SK-N-SH treated with all-trans-retinoic acid at 6 μM for 48 hours (cell line): ENCODE measurements around the gene METTL13.

ENCODE experiments used
- ARNTL ChIP-seq: fragments of 450-650 bp; formaldehyde crosslinking; IDR thresholded peaks from 2 replicates; pipeline ENCODE4 v1.5.0; 2020; ENCODE audit warnings: low read depth, mild to moderate bottlenecking, moderate library complexity, borderline replicate concordance
- CSDC2 ChIP-seq: fragments of 250-450 bp; sonication (Bioruptor Pico); IDR thresholded peaks from 2 replicates; pipeline ENCODE4 v1.5.0; 2020; ENCODE audit warnings: mild to moderate bottlenecking, moderate library complexity
- PPARA ChIP-seq: fragments of 250-450 bp; sonication (Bioruptor Pico); IDR thresholded peaks from 2 replicates; pipeline ENCODE4 v1.5.0; 2020; ENCODE audit warnings: mild to moderate bottlenecking, borderline replicate concordance
- RARB ChIP-seq: fragments of 250-450 bp; sonication (Bioruptor Pico); IDR thresholded peaks from 2 replicates; pipeline ENCODE4 v1.8.0; 2021; ENCODE audit warnings: mild to moderate bottlenecking, moderate library complexity
- TOX ChIP-seq: fragments of 250-450 bp; sonication (Bioruptor Pico); IDR thresholded peaks from 2 replicates; pipeline ENCODE4 v1.8.0; 2021; ENCODE audit warnings: mild to moderate bottlenecking, moderate library complexity, borderline replicate concordance
- ZNF70 ChIP-seq: fragments of 450-650 bp; formaldehyde crosslinking; IDR thresholded peaks from 2 replicates; pipeline ENCODE4 v1.5.0; 2020; ENCODE audit warnings: mild to moderate bottlenecking, moderate library complexity
- TF ChIP-seq, protein P1 (sequence below): fragments of 250-450 bp; sonication (Bioruptor Pico); IDR thresholded peaks from 2 replicates; pipeline ENCODE4 v1.5.0; 2020; ENCODE audit warnings: mild to moderate bottlenecking, moderate library complexity
- TF ChIP-seq, protein P2 (sequence below): fragments of 250-450 bp; sonication (Bioruptor Pico); IDR thresholded peaks from 2 replicates; pipeline ENCODE4 v1.8.0; 2020; ENCODE audit warnings: mild to moderate bottlenecking, moderate library complexity, borderline replicate concordance

DNA sequence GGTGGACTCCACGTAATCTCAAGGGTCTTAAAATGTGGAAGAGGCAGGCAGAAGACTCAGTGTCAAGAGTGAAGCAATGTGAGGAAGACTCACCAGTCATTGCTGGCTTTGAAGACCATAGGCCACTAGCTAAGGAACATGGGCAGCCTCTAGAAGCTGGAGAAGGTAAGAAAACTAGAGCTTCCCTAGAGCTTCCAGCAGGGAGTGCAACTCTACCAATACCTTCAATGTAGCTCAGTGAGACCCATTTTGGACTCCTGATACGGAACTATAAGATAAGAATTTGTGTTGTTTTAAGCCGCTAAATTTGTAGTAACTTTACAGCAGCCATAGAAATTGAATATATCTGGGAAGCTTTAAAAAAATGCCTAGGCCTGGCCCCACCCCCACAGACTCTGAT is 18.9 kb downstream of the METTL13 start:
- TF ChIP-seq, protein P1, sequence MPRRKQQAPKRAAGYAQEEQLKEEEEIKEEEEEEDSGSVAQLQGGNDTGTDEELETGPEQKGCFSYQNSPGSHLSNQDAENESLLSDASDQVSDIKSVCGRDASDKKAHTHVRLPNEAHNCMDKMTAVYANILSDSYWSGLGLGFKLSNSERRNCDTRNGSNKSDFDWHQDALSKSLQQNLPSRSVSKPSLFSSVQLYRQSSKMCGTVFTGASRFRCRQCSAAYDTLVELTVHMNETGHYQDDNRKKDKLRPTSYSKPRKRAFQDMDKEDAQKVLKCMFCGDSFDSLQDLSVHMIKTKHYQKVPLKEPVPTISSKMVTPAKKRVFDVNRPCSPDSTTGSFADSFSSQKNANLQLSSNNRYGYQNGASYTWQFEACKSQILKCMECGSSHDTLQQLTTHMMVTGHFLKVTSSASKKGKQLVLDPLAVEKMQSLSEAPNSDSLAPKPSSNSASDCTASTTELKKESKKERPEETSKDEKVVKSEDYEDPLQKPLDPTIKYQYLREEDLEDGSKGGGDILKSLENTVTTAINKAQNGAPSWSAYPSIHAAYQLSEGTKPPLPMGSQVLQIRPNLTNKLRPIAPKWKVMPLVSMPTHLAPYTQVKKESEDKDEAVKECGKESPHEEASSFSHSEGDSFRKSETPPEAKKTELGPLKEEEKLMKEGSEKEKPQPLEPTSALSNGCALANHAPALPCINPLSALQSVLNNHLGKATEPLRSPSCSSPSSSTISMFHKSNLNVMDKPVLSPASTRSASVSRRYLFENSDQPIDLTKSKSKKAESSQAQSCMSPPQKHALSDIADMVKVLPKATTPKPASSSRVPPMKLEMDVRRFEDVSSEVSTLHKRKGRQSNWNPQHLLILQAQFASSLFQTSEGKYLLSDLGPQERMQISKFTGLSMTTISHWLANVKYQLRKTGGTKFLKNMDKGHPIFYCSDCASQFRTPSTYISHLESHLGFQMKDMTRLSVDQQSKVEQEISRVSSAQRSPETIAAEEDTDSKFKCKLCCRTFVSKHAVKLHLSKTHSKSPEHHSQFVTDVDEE, result no peak
- no peak for TF ChIP-seq ZNF70 (CRISPR knock-in tag)
- no peak for TF ChIP-seq ARNTL (CRISPR knock-in tag)
- TF ChIP-seq, protein P2, sequence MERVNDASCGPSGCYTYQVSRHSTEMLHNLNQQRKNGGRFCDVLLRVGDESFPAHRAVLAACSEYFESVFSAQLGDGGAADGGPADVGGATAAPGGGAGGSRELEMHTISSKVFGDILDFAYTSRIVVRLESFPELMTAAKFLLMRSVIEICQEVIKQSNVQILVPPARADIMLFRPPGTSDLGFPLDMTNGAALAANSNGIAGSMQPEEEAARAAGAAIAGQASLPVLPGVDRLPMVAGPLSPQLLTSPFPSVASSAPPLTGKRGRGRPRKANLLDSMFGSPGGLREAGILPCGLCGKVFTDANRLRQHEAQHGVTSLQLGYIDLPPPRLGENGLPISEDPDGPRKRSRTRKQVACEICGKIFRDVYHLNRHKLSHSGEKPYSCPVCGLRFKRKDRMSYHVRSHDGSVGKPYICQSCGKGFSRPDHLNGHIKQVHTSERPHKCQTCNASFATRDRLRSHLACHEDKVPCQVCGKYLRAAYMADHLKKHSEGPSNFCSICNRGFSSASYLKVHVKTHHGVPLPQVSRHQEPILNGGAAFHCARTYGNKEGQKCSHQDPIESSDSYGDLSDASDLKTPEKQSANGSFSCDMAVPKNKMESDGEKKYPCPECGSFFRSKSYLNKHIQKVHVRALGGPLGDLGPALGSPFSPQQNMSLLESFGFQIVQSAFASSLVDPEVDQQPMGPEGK (CRISPR knock-in tag), result no peak
- TF ChIP-seq TOX, result no peak
- TF ChIP-seq CSDC2 (CRISPR knock-in tag), result no peak
- no peak for TF ChIP-seq RARB (CRISPR knock-in tag)
- no peak for TF ChIP-seq PPARA
